ENCODE results near the gene LRRIQ4. TPM values are rescaled to one million over a fixed set of nuclear protein-coding genes. Genes with fewer than 3 reads are reported as not detected.

The LRRIQ4 gene
- total RNA-seq, 1 donor from 2014 or later, result 0.31 TPM

DNA sequence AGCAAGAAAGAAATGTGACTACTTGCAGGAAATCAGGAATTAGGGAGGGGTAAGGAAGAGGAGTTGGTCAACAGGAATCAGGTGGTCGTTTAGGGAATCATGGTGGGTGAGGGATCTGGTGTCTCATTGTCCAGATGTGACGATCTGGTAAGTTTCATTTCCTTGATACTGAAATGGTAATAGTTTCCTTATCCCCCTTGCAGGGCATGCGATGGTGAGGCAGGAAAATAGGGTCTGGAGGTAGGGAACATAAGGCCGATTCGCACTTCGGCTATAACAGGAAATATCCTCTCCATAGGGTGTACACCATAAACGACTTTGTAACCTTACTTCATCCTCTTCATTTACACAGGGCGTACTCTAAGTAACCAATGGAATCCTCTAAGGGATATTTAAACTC lies 608 bp downstream of the LRRIQ4 start:
- Mint-ChIP-seq H3K9me3 (ENCODE audit: low read depth) (peaks cover 6% of the 10 kb centered on the region), H3K36me3 (ENCODE audit: insufficient read depth) (peaks cover under 1% of the 10 kb centered on the region), H3K27ac (peak overlapping the region; percentile 88), H3K27me3 (peaks cover 10% of the 10 kb centered on the region), H3K4me3 (ENCODE audit: low read depth) (peak overlapping the region; percentile 86), H3K4me1 (ENCODE audit: low read depth) (peaks cover 10% of the 10 kb centered on the region)
- TF ChIP-seq, protein P1, sequence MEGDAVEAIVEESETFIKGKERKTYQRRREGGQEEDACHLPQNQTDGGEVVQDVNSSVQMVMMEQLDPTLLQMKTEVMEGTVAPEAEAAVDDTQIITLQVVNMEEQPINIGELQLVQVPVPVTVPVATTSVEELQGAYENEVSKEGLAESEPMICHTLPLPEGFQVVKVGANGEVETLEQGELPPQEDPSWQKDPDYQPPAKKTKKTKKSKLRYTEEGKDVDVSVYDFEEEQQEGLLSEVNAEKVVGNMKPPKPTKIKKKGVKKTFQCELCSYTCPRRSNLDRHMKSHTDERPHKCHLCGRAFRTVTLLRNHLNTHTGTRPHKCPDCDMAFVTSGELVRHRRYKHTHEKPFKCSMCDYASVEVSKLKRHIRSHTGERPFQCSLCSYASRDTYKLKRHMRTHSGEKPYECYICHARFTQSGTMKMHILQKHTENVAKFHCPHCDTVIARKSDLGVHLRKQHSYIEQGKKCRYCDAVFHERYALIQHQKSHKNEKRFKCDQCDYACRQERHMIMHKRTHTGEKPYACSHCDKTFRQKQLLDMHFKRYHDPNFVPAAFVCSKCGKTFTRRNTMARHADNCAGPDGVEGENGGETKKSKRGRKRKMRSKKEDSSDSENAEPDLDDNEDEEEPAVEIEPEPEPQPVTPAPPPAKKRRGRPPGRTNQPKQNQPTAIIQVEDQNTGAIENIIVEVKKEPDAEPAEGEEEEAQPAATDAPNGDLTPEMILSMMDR (IDR thresholded peaks at IDR 0.05; ENCODE audit: unreplicated experiment), result no peak
- no peak for DNase-seq (ENCODE audit: low spot score, unreplicated experiment)

DNA sequence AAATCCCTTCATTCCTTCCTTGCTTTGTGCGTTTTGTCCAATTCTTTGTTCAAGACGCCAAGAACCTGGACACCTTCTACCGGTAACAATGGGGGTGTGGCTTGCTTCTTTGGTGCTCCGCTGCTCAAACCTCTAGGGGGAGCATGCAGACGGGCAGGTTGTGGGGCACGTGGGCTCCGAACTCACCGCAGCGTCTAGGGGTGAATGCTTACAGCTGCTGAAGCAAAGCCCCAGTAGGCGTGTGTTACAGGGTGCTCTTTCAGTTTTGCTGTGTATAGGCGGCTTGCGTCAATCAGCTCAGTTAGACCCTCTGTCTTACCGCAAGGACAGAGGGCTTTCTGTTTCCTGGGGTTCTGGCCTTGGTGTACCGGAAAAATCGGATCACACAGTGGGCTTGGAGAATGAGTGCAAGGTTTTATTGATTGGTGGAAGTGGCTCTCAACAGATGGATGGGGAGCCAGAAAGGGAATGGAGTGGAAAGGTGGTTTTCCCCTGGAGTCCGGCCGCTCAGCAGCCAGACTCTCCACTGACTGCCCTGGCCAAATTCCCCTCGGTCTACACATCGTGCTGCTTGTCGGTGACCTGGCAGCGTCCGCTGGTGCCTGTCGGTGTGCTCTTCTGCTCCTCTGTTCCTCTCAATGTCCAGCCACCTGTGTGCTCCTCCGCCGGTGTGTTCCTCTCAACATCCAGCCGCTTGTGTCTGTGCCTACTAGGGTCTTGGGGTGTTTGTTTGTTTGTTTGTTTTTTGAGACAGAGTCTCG lies 1.3 kb downstream of the LRRIQ4 start:
- Mint-ChIP-seq H3K36me3 (ENCODE audit: insufficient read depth) (no peaks in the 10 kb centered on the region), H3K4me3 (ENCODE audit: low read depth) (peak overlapping the region; percentile 86), H3K27ac (peak overlapping the region; percentile 56), H3K27me3 (peaks cover 11% of the 10 kb centered on the region), H3K9me3 (ENCODE audit: low read depth) (peaks cover 6% of the 10 kb centered on the region), H3K4me1 (ENCODE audit: low read depth) (peaks cover 10% of the 10 kb centered on the region)
- no peak for DNase-seq (ENCODE audit: low spot score, unreplicated experiment)
- TF ChIP-seq, protein P1 (IDR thresholded peaks at IDR 0.05; ENCODE audit: unreplicated experiment), result peak; percentile 40

DNA sequence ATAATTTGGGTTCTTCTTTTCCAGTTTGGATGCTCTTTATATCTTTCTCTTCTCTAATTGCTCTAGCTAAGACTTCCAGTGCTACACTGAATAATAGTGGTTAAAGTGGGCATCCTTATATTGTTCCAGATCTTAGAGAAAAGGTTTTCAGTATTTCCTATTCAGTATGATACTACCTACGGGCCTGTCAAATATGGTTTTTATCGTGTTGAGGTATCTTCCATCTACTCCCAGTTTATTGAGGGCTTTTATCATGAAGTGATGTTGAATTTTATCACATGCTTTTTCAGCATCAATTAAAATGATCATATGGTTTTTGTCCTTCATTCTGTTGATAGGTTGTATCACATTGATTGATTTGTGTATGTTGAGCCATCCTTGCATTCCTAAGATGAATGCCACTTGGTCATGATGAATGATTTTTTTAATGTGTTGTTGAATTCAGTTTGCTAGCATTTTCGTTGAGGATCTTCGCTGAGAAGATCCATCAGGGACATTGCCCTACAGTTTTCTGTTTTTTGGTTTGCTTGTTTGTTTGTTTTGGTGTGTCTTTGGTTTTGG lies 3.0 kb downstream of the LRRIQ4 start:
- TF ChIP-seq, protein P1 (IDR thresholded peaks at IDR 0.05; ENCODE audit: unreplicated experiment), result no peak
- DNase-seq (ENCODE audit: low spot score, unreplicated experiment), result no peak
- Mint-ChIP-seq H3K36me3 (ENCODE audit: insufficient read depth) (no peaks in the 10 kb centered on the region), H3K4me3 (ENCODE audit: low read depth) (no peak overlapping the region), H3K27ac (no peak overlapping the region), H3K27me3 (peaks cover 11% of the 10 kb centered on the region), H3K4me1 (ENCODE audit: low read depth) (peaks cover 10% of the 10 kb centered on the region), H3K9me3 (ENCODE audit: low read depth) (peaks cover 6% of the 10 kb centered on the region)

DNA sequence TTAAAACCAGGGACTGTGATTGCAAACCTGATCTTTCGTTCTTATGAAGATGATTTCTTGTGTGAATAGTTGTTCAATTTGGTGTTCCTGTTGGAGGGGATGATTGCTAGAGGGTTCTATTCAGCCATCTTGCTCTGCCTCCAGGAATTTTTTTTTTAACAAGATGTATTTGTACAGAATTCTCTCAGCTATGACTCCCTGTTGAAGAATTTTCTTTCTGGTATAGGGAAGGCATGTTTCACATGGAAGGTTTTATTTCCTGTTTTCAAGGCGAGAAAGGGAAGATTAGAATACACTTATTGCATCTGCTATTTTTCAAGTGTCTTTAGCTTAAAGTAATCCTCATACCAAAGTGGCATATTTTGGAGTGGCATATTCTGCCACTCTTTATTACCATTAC lies 5.6 kb downstream of the LRRIQ4 start:
- H3K4me1 Mint-ChIP-seq (ENCODE audit: low read depth), result peaks cover 1% of the 10 kb centered on the region
- DNase-seq (ENCODE audit: low spot score, unreplicated experiment), result no peak
- no peak overlapping the region for H3K4me3 Mint-ChIP-seq (ENCODE audit: low read depth)
- peaks cover 11% of the 10 kb centered on the region for H3K27me3 Mint-ChIP-seq
- H3K27ac Mint-ChIP-seq, result no peak overlapping the region
- H3K36me3 Mint-ChIP-seq (ENCODE audit: insufficient read depth), result no peaks in the 10 kb centered on the region
- TF ChIP-seq, protein P1 (IDR thresholded peaks at IDR 0.05; ENCODE audit: unreplicated experiment), result no peak
- peaks cover 6% of the 10 kb centered on the region for H3K9me3 Mint-ChIP-seq (ENCODE audit: low read depth)

DNA sequence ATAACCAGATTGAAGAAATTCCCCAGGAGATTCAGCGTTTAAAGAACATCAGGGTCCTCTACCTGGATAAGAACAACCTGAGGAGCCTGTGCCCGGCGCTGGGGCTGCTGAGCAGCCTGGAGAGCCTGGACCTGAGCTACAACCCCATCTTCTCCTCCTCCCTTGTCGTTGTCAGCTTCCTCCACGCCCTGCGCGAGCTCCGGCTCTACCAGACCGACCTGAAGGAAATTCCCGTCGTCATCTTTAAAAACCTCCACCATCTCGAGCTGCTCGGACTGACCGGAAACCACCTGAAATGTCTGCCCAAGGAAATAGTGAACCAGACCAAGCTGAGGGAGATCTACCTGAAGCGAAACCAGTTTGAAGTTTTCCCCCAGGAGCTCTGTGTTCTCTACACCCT lies 9.4 kb downstream of the LRRIQ4 start:
- H3K9me3 Mint-ChIP-seq (ENCODE audit: low read depth), result no peaks in the 10 kb centered on the region
- H3K4me3 Mint-ChIP-seq (ENCODE audit: low read depth), result no peak overlapping the region
- no peak overlapping the region for H3K27ac Mint-ChIP-seq

More for the DNA sequence above, 9.4 kb downstream of the LRRIQ4 start:
- no peak for DNase-seq (ENCODE audit: low spot score, unreplicated experiment)
- Mint-ChIP-seq H3K27me3 (peaks cover 11% of the 10 kb centered on the region), H3K4me1 (ENCODE audit: low read depth) (no peaks in the 10 kb centered on the region), H3K36me3 (ENCODE audit: insufficient read depth) (no peaks in the 10 kb centered on the region)
- TF ChIP-seq, protein P1 (IDR thresholded peaks at IDR 0.05; ENCODE audit: unreplicated experiment), result no peak

Data from progenitor cell of endocrine pancreas (in vitro differentiated cells).